ENCODE results near the gene HNF1B. TPM values are rescaled to one million over a fixed set of nuclear protein-coding genes. Genes with fewer than 3 reads are reported as not detected.
"Not testable (repeated sequence)": the region's sequence is repeated elsewhere in the genome, so short reads cannot be mapped to it uniquely, and the experiment has no call there.

The HNF1B gene
- polyA plus RNA-seq, 3 donors from 2014 or later = not detected

DNA sequence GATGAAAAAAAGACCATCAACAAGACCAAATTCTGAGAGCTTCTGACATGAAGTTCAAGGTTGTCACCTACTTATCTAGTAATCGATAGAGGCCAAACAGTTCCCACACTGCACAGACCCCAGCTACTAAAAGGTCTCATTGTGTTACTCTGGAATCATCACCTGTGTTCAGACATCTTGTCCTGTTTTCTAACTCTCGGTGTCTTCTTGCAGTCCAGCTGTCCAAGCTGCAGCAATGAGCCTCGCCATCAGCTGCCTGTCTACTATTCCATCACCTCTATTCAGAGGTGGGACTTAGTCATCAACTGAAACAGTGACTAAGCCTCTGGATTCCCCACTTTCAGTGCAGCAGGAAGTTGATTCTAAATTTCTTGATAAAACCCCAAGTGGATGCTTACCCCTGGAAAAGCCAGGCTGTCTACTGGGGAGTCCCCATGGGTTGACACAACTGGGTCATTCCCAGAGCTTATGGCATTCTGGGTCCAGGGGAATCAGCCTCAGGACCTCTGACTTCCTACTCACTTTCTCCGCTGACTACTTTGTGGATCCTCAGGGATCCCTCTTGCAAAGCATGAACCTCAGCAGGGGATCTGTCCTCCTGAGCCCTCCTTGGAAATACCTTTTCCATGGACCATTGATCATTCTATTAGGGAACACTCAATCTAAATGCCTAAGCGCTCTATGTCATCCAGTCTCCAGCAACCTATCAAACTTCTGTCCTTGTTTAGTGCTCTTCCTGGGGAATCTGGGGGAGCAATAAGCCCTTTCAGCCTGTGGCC is 46.5 kb downstream of the HNF1B start:
- no peak for DNase-seq
- Mint-ChIP-seq H3K36me3 (no peaks in the 10 kb centered on the region), H3K9me3 (no peaks in the 10 kb centered on the region), H3K27me3 (ENCODE audit: low read depth in 3 of 3) (peaks cover 3 to 20% (median 6%) of the 10 kb centered on the region in 3 donors), H3K27ac (no peak overlapping the region), H3K4me1 (peaks cover 0 to 1% of the 10 kb centered on the region in 2 donors), H3K4me3 (no peak overlapping the region)

DNA sequence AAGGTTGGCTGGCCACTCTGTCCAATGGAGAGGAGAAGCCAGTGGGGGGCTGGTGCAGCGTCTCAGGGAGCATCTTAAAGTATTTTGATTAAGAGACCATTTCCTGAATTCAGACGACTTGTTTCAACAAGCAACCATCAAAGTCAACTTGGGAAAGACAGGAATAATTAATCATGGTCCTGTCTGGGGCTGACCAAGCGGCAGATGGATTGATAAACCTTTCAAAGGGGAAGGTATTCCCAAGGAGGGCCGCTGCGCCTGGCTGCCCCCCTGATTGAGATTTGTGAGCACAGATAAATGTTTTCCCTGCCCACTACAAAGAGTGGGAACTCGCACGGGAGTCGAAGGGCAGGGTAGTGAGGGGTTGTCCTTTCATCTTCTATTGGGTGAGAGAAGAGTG is 47.5 kb downstream of the HNF1B start:
- Mint-ChIP-seq H3K27ac (no peak overlapping the region), H3K27me3 (ENCODE audit: low read depth in 3 of 3) (peaks cover 3 to 20% (median 6%) of the 10 kb centered on the region in 3 donors), H3K36me3 (no peaks in the 10 kb centered on the region), H3K4me1 (peaks cover 0 to 1% of the 10 kb centered on the region in 2 donors), H3K4me3 (no peak overlapping the region), H3K9me3 (no peaks in the 10 kb centered on the region)
- DNase-seq = no peak

DNA sequence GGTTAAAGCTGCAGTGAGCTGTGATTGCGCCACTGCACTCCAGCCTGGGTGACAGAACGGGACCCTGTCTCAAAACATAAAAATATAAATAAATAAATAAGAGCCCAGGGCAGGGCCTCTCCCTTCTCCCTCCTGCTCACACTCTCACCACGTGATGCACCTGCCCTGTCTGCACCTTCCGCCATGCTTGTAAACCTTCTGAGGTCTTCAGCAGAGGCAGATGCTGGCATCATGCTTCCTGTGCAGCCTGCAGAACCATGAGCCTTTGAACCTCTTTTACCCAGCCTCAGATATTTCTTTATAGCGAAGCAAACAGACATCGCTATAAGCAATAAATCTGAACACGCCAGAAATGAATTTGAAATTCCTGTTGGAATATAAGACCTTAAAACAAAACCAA is 48.5 kb downstream of the HNF1B start:
- Mint-ChIP-seq H3K4me3 (no peak overlapping the region), H3K27me3 (ENCODE audit: low read depth in 3 of 3) (peaks cover 3 to 15% (median 5%) of the 10 kb centered on the region in 3 donors), H3K36me3 (no peaks in the 10 kb centered on the region), H3K9me3 (no peaks in the 10 kb centered on the region), H3K4me1 (no peaks in the 10 kb centered on the region), H3K27ac (no peak overlapping the region)
- no peak for DNase-seq

DNA sequence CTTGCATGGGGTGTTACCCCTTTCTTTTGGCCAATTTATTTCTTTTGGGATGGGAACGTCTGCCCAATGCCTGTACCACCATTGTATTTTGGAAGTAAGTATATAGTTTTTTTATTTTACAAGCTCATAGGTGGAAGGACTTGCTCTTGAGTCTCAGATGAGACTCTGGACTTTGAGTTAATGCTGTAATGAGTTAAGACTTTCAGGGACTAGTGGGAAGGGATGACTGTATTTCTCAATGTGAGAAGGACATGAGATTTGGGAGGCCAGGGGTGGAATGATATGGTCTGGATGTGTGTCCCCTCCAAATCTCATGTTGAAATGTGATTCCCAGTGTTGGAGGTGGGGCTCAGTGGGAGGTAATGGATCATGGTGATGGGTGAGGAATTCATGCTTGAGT is 49.1 kb downstream of the HNF1B start:
- no peaks in the 10 kb centered on the region for H3K4me1 Mint-ChIP-seq
- DNase-seq = no peak

DNA sequence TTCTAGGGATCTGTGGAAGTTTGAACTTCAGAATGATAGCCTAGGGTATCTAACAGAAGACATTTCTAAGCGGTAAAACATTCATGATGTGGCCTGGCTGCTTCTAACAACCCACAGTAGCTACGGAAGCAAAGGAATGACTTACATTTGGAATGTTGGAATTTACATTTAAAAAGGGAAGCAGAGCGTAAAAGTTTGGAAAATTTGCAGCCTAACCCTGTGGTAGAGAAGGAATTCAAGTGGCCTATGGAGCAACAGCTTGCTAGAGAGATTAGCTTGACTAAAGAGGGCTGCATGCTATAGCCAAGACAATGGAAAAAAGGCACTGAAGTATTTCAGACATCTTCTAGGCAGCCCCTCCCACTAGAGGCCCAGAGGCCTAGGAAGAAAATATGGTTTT is 50.1 kb downstream of the HNF1B start:
- no peaks in the 10 kb centered on the region for H3K4me1 Mint-ChIP-seq
- no peak for DNase-seq
- H3K4me3 Mint-ChIP-seq = no peak overlapping the region
- H3K9me3 Mint-ChIP-seq = no peaks in the 10 kb centered on the region
- no peak overlapping the region for H3K27ac Mint-ChIP-seq
- H3K36me3 Mint-ChIP-seq = no peaks in the 10 kb centered on the region
- peaks cover 3 to 15% (median 6%) of the 10 kb centered on the region in 3 donors for H3K27me3 Mint-ChIP-seq (ENCODE audit: low read depth in 3 of 3)

More for the DNA sequence above, 49.1 kb downstream of the HNF1B start:
- Mint-ChIP-seq H3K9me3 (no peaks in the 10 kb centered on the region), H3K27ac (no peak overlapping the region), H3K27me3 (ENCODE audit: low read depth in 3 of 3) (peaks cover 3 to 12% (median 5%) of the 10 kb centered on the region in 3 donors), H3K4me3 (no peak overlapping the region), H3K36me3 (no peaks in the 10 kb centered on the region)

DNA sequence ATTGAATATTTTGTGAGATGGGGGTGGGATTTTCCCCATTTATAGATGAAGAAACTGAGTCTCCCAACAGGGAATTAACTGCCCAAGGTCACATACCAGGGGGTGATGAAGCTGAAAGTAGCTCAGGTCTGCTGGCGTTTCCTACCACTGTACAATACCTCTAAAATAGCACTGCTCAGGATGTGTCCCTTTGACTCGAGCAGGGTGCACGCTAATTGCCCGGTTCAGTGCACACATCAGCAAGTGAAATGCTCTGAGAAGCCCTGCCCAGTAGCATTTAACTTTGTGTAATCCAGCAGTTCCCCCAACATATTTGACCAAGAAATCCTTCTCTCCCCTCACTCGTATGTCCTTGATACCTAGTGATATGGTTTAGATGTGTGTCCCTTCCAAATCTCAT is 51.5 kb downstream of the HNF1B start:
- H3K4me3 Mint-ChIP-seq = no peak overlapping the region
- no peak for DNase-seq

DNA sequence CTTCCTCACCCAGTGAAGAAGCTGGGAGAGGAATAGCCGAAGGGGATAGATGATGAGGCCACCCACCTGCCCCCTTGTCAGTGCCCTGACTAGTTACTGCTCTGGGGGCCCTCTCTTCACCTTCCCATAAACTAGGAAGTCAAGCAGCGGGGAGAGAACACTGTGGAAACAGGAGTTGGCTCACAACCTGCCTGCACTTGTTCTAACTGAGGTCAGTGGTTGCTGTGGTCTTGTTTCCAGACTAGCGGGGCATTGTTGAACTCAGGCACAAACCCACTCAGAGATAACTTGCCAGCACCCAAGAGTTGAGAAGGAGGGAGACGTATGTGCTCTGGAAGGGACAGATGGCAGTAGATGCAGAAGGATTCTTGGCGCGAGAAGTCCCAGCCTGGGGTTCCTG is 53.1 kb downstream of the HNF1B start:
- peaks cover 3 to 11% (median 6%) of the 10 kb centered on the region in 3 donors for H3K27me3 Mint-ChIP-seq (ENCODE audit: low read depth in 3 of 3)
- no peaks in the 10 kb centered on the region for H3K4me1 Mint-ChIP-seq
- no peak overlapping the region for H3K27ac Mint-ChIP-seq
- no peak for DNase-seq
- no peak overlapping the region for H3K4me3 Mint-ChIP-seq
- no peaks in the 10 kb centered on the region for H3K9me3 Mint-ChIP-seq
- H3K36me3 Mint-ChIP-seq = no peaks in the 10 kb centered on the region

More for the DNA sequence above, 51.5 kb downstream of the HNF1B start:
- Mint-ChIP-seq H3K9me3 (no peaks in the 10 kb centered on the region), H3K4me1 (no peaks in the 10 kb centered on the region), H3K27ac (no peak overlapping the region), H3K36me3 (no peaks in the 10 kb centered on the region), H3K27me3 (ENCODE audit: low read depth in 3 of 3) (peaks cover 3 to 11% (median 6%) of the 10 kb centered on the region in 3 donors)

DNA sequence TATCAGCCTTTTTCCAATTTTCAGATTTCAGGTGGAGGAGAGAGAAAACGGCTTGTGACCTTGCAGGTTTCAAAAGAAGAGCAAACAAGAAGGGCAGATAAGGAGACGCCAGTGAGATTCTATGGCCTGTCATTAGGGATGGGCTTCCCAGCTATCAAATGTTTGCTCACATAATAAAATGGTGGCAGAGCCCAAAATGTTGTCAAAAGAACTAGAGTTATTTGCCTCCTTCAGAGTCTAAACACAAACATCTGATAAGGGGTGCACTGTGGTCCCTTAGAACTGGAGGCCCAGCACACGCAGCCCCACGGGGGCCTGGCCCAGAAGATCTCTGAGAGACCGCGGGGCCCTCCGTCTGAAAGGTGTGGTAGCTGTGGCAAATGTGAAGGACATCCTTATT is 55.5 kb downstream of the HNF1B start:
- no peak for DNase-seq
- peaks cover 3 to 4% (median 4%) of the 10 kb centered on the region in 3 donors for H3K27me3 Mint-ChIP-seq (ENCODE audit: low read depth in 3 of 3)
- no peak overlapping the region for H3K27ac Mint-ChIP-seq
- H3K9me3 Mint-ChIP-seq = no peaks in the 10 kb centered on the region
- H3K4me3 Mint-ChIP-seq = no peak overlapping the region
- H3K36me3 Mint-ChIP-seq = no peaks in the 10 kb centered on the region
- H3K4me1 Mint-ChIP-seq = no peaks in the 10 kb centered on the region

DNA sequence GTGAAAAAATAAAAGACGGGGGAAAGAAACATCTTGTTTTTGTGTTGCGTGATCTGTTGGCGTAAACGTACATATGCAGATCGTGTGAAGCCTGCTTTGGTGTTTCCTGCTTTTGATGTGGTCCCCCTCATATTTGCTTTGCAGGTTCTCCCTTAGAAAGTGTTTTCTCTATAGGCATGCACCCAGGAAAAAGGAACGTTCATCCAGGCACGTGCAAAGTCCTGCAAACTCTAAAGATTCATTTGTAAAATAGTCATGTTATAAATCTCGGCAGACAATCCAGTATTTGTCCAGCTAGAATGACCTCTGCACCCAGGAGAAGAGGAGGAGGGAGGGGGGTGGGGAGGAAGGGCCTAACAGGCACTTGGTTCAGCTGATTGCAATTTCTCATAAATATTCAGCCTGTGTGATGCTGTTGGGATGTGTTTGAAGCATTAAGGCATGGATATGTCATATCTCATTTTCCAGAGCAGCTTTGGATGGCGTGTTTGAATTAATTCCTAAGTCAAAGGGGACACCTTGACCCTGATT is 61.3 kb downstream of the HNF1B start:
- H3K4me3 Mint-ChIP-seq = no peak overlapping the region
- H3K4me1 Mint-ChIP-seq = no peaks in the 10 kb centered on the region
- H3K9me3 Mint-ChIP-seq = peaks cover 0 to 2% (median under 1%) of the 10 kb centered on the region in 6 donors
- H3K27ac Mint-ChIP-seq = no peak overlapping the region
- DNase-seq = no peak
- peaks cover 3 to 7% (median 6%) of the 10 kb centered on the region in 3 donors for H3K27me3 Mint-ChIP-seq (ENCODE audit: low read depth in 3 of 3)
- H3K36me3 Mint-ChIP-seq = peaks cover 0 to under 1% (median 0%) of the 10 kb centered on the region in 3 donors

DNA sequence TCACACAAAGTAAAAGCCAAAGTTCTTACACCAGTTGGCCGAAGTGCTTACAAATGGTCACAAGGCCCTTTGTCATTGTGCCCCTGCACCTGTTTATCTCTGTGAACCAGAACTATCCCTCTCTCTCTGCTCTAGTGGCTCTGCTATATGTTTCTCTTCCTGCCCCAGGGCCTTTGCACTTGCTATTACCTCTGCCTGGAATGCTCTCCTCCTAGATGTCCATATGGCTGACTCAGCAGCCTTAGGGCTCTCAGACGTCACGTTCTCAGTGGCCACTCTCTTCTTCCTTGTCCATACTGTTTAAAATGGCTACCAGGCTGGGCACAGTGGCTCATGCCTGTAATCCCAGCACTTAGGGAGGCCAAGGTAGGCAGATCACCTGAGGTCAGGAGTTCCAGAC is 62.9 kb downstream of the HNF1B start:
- no peak overlapping the region for H3K4me3 Mint-ChIP-seq
- H3K4me1 Mint-ChIP-seq = no peaks in the 10 kb centered on the region
- H3K27me3 Mint-ChIP-seq (ENCODE audit: low read depth in 3 of 3) = peaks cover 3 to 7% (median 6%) of the 10 kb centered on the region in 3 donors
- no peak for DNase-seq
- H3K9me3 Mint-ChIP-seq = peaks cover 0 to 5% (median 3%) of the 10 kb centered on the region in 6 donors
- no peak overlapping the region for H3K27ac Mint-ChIP-seq
- H3K36me3 Mint-ChIP-seq = peaks cover 0 to 2% (median 0%) of the 10 kb centered on the region in 3 donors

DNA sequence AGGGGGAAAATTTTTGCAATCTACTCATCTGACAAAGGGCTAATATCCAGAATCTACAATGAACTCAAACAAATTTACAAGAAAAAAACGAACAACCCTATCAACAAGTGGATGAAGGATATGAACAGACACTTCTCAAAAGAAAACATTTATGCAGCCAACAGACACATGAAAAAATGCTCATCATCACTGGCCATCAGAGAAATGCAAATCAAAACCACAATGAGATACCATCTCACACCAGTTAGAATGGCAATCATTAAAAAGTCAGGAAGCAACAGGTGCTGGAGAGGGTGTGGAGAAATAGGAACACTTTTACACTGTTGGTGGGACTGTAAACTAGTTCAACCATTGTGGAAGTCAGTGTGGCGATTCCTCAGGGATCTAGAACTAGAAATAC is 64.9 kb downstream of the HNF1B start:
- H3K4me3 Mint-ChIP-seq, H3K4me1 Mint-ChIP-seq, DNase-seq, H3K27ac Mint-ChIP-seq, H3K9me3 Mint-ChIP-seq, H3K36me3 Mint-ChIP-seq: not testable (repeated sequence)
- peaks cover 1 to 18% (median 8%) of the 10 kb centered on the region in 3 donors for H3K27me3 Mint-ChIP-seq (ENCODE audit: low read depth in 3 of 3)

DNA sequence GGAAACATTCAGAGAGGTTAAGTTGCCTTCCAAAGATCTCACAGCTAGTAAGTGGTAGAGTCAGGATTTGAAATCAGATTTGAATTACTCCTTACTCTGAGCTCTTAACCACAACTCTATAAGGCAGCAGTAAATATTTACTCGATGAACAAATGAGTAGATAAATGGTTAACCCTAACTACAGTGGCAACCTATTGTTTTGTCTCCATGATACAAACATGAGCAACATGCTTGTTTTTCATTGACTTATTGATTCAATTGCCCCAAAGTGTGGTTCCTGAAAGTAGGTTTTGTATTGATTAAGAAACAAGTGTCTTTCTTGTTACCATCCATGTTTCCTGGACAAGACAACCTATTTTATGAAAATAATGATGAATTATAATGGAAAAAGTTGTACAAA is 66.8 kb downstream of the HNF1B start:
- H3K9me3 Mint-ChIP-seq = peaks cover 0 to 5% (median 3%) of the 10 kb centered on the region in 6 donors
- H3K4me3 Mint-ChIP-seq = no peak overlapping the region
- H3K27ac Mint-ChIP-seq = no peak overlapping the region
- DNase-seq = no peak
- peaks cover 0 to 2% (median 0%) of the 10 kb centered on the region in 3 donors for H3K36me3 Mint-ChIP-seq
- H3K27me3 Mint-ChIP-seq (ENCODE audit: low read depth in 3 of 3) = peaks cover 0 to 18% (median 6%) of the 10 kb centered on the region in 3 donors
- no peaks in the 10 kb centered on the region for H3K4me1 Mint-ChIP-seq

DNA sequence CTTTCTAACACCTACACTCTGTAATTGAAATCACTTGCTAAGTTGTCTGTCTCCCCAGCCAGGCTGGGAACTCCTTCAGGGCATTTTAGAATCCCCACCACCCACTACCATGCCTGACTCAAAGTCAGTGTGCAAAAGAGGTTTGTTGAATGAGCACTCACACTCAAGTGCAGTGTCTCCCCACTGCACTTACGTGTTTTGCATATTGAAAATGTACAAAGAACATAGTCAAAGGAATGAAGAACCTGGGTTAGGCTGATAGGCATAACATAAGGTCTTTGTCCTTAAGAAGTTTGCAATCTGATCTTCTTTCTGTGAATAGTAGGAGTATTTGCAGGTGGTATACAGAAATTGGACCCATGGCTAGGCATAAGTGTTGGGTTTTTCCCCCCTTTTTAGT is 67.8 kb downstream of the HNF1B start:
- no peak overlapping the region for H3K27ac Mint-ChIP-seq
- H3K36me3 Mint-ChIP-seq = peaks cover 0 to 2% (median 0%) of the 10 kb centered on the region in 3 donors
- H3K9me3 Mint-ChIP-seq = peaks cover 0 to 5% (median 3%) of the 10 kb centered on the region in 6 donors
- no peak overlapping the region for H3K4me3 Mint-ChIP-seq
- DNase-seq = no peak
- no peaks in the 10 kb centered on the region for H3K4me1 Mint-ChIP-seq
- peaks cover 0 to 18% (median 6%) of the 10 kb centered on the region in 3 donors for H3K27me3 Mint-ChIP-seq (ENCODE audit: low read depth in 3 of 3)

DNA sequence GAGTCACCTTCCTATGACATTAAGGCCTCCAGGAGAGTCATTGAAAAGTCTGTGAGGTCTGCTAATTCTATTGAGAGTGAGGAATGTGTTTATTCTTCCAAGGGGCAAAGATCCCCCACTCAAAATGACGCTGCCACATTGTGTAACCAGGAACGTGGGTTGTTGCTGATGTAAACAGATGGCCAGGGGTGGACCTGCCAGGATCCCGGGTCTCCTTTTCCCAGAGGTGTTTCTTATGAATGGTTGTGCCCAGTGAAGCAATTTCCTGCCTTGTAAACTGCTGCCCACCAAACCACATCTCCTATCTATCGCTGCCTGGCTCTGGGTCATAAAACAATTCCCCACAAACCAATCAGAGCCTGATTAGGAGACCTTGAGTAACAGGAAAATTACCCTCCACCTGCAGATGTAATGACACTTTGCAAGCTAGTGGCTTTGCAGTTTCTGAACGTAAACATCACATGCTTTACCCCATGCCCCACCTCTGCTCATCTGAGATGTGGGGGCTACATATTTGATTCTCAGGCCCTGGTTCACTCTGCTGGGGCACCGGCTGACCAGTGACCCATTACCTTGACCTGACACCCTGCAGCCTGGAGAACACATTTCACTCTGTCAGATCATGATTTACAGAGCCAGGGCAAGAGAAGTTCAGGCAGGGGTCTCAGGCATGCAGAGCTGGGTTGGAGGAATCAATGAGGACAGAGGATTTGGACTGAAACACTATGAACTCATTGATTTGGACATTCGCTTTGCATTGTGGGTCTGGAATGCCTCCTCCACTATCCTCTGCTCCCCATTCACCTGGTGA is 68.5 kb downstream of the HNF1B start:
- Mint-ChIP-seq H3K9me3 (peaks cover 0 to 5% (median 3%) of the 10 kb centered on the region in 6 donors), H3K4me1 (no peaks in the 10 kb centered on the region), H3K27ac (no peak overlapping the region), H3K27me3 (ENCODE audit: low read depth in 3 of 3) (peaks cover 0 to 14% (median 7%) of the 10 kb centered on the region in 3 donors), H3K36me3 (peaks cover 0 to 2% (median 0%) of the 10 kb centered on the region in 3 donors), H3K4me3 (no peak overlapping the region)
- no peak for DNase-seq

Measured in immature natural killer cell (primary cell).